ENCODE results near the gene DENND1A.
"Not testable (repeated sequence)": the region's sequence is repeated elsewhere in the genome, so short reads cannot be mapped to it uniquely, and the experiment has no call there.

The DENND1A gene

GRCh38 chr9:123761905-123762605, 167.9 kb downstream of the DENND1A start:
- no peak for DNase-seq

- DNase-seq, result no peak
Measured at GRCh38 chr9:123757960-123758359, 172.0 kb downstream of the DENND1A start.

- no peak for DNase-seq
Measured at GRCh38 chr9:123757547-123757946, 172.4 kb downstream of the DENND1A start.

GRCh38 chr9:123756484-123757106, 173.3 kb downstream of the DENND1A start:
- DNase-seq, result no peak

- DNase-seq, result no peak
Measured at GRCh38 chr9:123753669-123754258, 176.2 kb downstream of the DENND1A start.

- no peak for DNase-seq
Measured at GRCh38 chr9:123753016-123753415, 176.9 kb downstream of the DENND1A start.

- DNase-seq, result no peak
Measured at GRCh38 chr9:123749580-123750202, 180.2 kb downstream of the DENND1A start.

GRCh38 chr9:123746765-123747164, 183.2 kb downstream of the DENND1A start:
- DNase-seq, result no peak

- DNase-seq, result no peak
Measured at GRCh38 chr9:123745933-123746332, 184.0 kb downstream of the DENND1A start.

GRCh38 chr9:123745451-123745850, 184.5 kb downstream of the DENND1A start:
- DNase-seq, result no peak

- no peak for DNase-seq
Measured at GRCh38 chr9:123743737-123744136, 186.2 kb downstream of the DENND1A start.

GRCh38 chr9:123742009-123742767, 187.7 kb downstream of the DENND1A start:
- DNase-seq, result no peak

- DNase-seq, result no peak
Measured at GRCh38 chr9:123741214-123741613, 188.7 kb downstream of the DENND1A start.

- DNase-seq, result no peak
Measured at GRCh38 chr9:123739902-123740301, 190.0 kb downstream of the DENND1A start.

GRCh38 chr9:123739387-123739786, 190.5 kb downstream of the DENND1A start:
- no peak for DNase-seq

- DNase-seq, result no peak
Measured at GRCh38 chr9:123738648-123739047, 191.3 kb downstream of the DENND1A start.

- no peak for DNase-seq
Measured at GRCh38 chr9:123735376-123735775, 194.6 kb downstream of the DENND1A start.

- DNase-seq, result not testable (repeated sequence)
Measured at GRCh38 chr9:123728571-123728970, 201.4 kb downstream of the DENND1A start.

- no peak for DNase-seq
Measured at GRCh38 chr9:123727332-123727731, 202.6 kb downstream of the DENND1A start.

- no peak for DNase-seq
Measured at GRCh38 chr9:123725389-123725788, 204.5 kb downstream of the DENND1A start.

- peak in 1 of 2 experiments; percentile 14 for DNase-seq
Measured at GRCh38 chr9:123724211-123724796, 205.6 kb downstream of the DENND1A start.

GRCh38 chr9:123723135-123723875, 206.6 kb downstream of the DENND1A start:
- no peak for DNase-seq

All from NCI-H524 (cell line).